IMR-90 (cell line): Measurements from ENCODE around the gene C9orf152. TPM values are rescaled to one million over a fixed set of nuclear protein-coding genes. Genes with fewer than 3 reads are reported as not detected.

Experiments
- ATAC-seq: fragments of 200-7000 bp; cut with Tn5 transposase; 2 replicates; pipeline ENCODE4 v1.9.1; 2020; ENCODE audit warnings: low read depth, mild to moderate bottlenecking, moderate library complexity
- BruUV-seq: library from RNA; stranded (reverse); fragments of 400-500 nt; replicated peaks from 2 replicates; lab custom pipeline; 2021; lab: Mats Ljungman, UMichigan
- CTCF ChIA-PET: fragments of 300-600 bp; formaldehyde crosslinking; extraction: SDS; loops from one replicate; lab custom pipeline; 2021; ENCODE audit warnings: antibody characterized with exemption; lab: Yijun Ruan, JAX
- POLR2A ChIA-PET: fragments of 300-600 bp; sonication (Branson Sonifier 250); formaldehyde crosslinking; loops from one replicate; lab custom pipeline; 2022; ENCODE audit warnings: antibody characterized with exemption; ENCODE audit not compliant: unreplicated experiment; lab: Charles Lee
- DNase-seq: peaks from one replicate; pipeline ENCODE4 v3.0.0; 2013
- H2AFZ ChIP-seq: replicated peaks from 2 replicates; pipeline ENCODE3; 2013; ENCODE audit warnings: low read length, mild to moderate bottlenecking; ENCODE audit not compliant: poor library complexity
- H2AK5ac ChIP-seq: 2 replicates; pipeline ENCODE4 v1.6.1; 2013; ENCODE audit warnings: low read depth, low read length, inconsistent platforms
- H2AK9ac ChIP-seq: replicated peaks from 2 replicates; pipeline ENCODE3; 2013; ENCODE audit warnings: mild to moderate bottlenecking, low read depth, low read length, moderate library complexity; ENCODE audit not compliant: poor library complexity
- H2BK120ac ChIP-seq: 2 replicates; pipeline ENCODE4 v1.6.1; 2013; ENCODE audit warnings: low read depth, low read length, inconsistent platforms
- H2BK15ac ChIP-seq: 3 replicates; pipeline ENCODE4 v1.6.1; 2013; ENCODE audit warnings: low read depth, low read length, inconsistent platforms
- H2BK20ac ChIP-seq: 2 replicates; pipeline ENCODE4 v1.6.1; 2013; ENCODE audit warnings: low read depth, mild to moderate bottlenecking, inconsistent platforms, low read length, moderate library complexity
- H2BK5ac ChIP-seq: 2 replicates; pipeline ENCODE4 v1.6.1; 2013; ENCODE audit warnings: mild to moderate bottlenecking, low read depth, low read length, inconsistent platforms; ENCODE audit not compliant: poor library complexity, severe bottlenecking
- H3K14ac ChIP-seq: replicated peaks from 2 replicates; pipeline ENCODE4 v1.6.1; 2013; ENCODE audit warnings: low read depth, low read length, inconsistent platforms
- H3K18ac ChIP-seq: 2 replicates; pipeline ENCODE4 v1.6.1; 2013; ENCODE audit warnings: low read depth, low read length, control low read depth
- H3K23ac ChIP-seq: 2 replicates; pipeline ENCODE4 v1.6.1; 2013; ENCODE audit warnings: low read depth, low read length, inconsistent platforms
- H3K27ac ChIP-seq: 2 replicates; pipeline ENCODE4 v1.5.1; 2013; ENCODE audit warnings: mild to moderate bottlenecking, control low read depth, low read length; ENCODE audit not compliant: insufficient read depth
- H3K27me3 ChIP-seq: 2 replicates; pipeline ENCODE4 v1.6.1; 2013; ENCODE audit warnings: low read length; ENCODE audit not compliant: control insufficient read depth, insufficient read depth
- H3K36me3 ChIP-seq: 2 replicates; pipeline ENCODE4 v1.6.1; 2013; ENCODE audit warnings: low read length, mixed read lengths; ENCODE audit not compliant: control insufficient read depth, insufficient read depth
- H3K4ac ChIP-seq: 2 replicates; pipeline ENCODE4 v1.6.1; 2013; ENCODE audit warnings: low read depth, low read length, inconsistent platforms
- H3K4me1 ChIP-seq: 2 replicates; pipeline ENCODE4 v1.6.1; 2013; ENCODE audit warnings: low read length, mixed read lengths; ENCODE audit not compliant: control insufficient read depth, insufficient read depth
- H3K4me2 ChIP-seq: 2 replicates; pipeline ENCODE4 v1.6.1; 2013; ENCODE audit warnings: low read depth, mild to moderate bottlenecking, control low read depth, low read length, moderate library complexity
- H3K4me3 ChIP-seq: 2 replicates; pipeline ENCODE4 v1.5.1; 2013; ENCODE audit warnings: low read depth, mild to moderate bottlenecking, control low read depth, low read length, moderate library complexity; ENCODE audit not compliant: insufficient read depth
- H3K56ac ChIP-seq: 2 replicates; pipeline ENCODE4 v1.6.1; 2013; ENCODE audit warnings: low read length, inconsistent platforms; ENCODE audit not compliant: insufficient read depth; ENCODE audit errors: extremely low read depth
- H3K79me1 ChIP-seq, 2 experiments: 2 replicates each; pipeline ENCODE4 v1.6.1; 2013; ENCODE audit warnings: low read length in 2 of 2, inconsistent platforms in 1 of 2, low read depth in 1 of 2
- H3K9ac ChIP-seq: 2 replicates; pipeline ENCODE4 v1.6.1; 2013; ENCODE audit warnings: low read depth, low read length, control low read depth
- H3K9me1 ChIP-seq: 2 replicates; pipeline ENCODE4 v1.6.1; 2013; ENCODE audit warnings: low read length, inconsistent platforms; ENCODE audit not compliant: insufficient read depth
- H3K9me3 ChIP-seq: 2 replicates; pipeline ENCODE4 v1.6.1; 2013; ENCODE audit warnings: low read length; ENCODE audit not compliant: control insufficient read depth, insufficient read depth
- H4K20me1 ChIP-seq: 2 replicates; pipeline ENCODE4 v1.6.1; 2013; ENCODE audit warnings: low read length, inconsistent platforms; ENCODE audit not compliant: insufficient read depth
- H4K5ac ChIP-seq: 2 replicates; pipeline ENCODE4 v1.6.1; 2013; ENCODE audit warnings: mild to moderate bottlenecking, low read depth, low read length, control low read depth
- H4K8ac ChIP-seq, 2 experiments: 2 replicates each; pipeline ENCODE4 v1.6.1; 2013; ENCODE audit warnings: low read depth in 2 of 2, low read length in 2 of 2, control low read depth in 1 of 2, inconsistent platforms in 1 of 2
- H4K91ac ChIP-seq: 2 replicates; pipeline ENCODE4 v1.6.1; 2013; ENCODE audit warnings: low read depth, low read length, inconsistent platforms; ENCODE audit not compliant: insufficient read depth
- CHD1 ChIP-seq: IDR thresholded peaks from 2 replicates; pipeline ENCODE4 v1.6.1; 2012; ENCODE audit warnings: low read depth, low read length, improper control_type of control experiment
- MAFK ChIP-seq: IDR thresholded peaks from 2 replicates; pipeline ENCODE4 v1.6.1; 2012; ENCODE audit warnings: low read depth, low read length, improper control_type of control experiment
- POLR2A ChIP-seq: IDR thresholded peaks from 2 replicates; pipeline ENCODE4 v1.6.1; 2012; ENCODE audit warnings: mild to moderate bottlenecking, low read depth, low read length
- WGBS, 2 experiments: methylation state at CpG; one replicate each; pipeline versions ENCODE4 v1.1.5 to v1.1.7; 2013; ENCODE audit warnings: missing lambda C conversion rate in 2 of 2; ENCODE audit not compliant: insufficient read length in 1 of 2; ENCODE audit errors: extremely low coverage in 2 of 2; 5-methylcytosine and 5-hydroxymethylcytosine counted together
- dilution Hi-C: fragments of 300-500 bp; cut with HindIII; formaldehyde crosslinking; loops from one replicate; pipeline ENCODE4 v1.14.3; 2018; ENCODE audit warnings: low sequenced_read_pairs; ENCODE audit not compliant: unreplicated experiment
- in situ Hi-C: fragments of 300-500 bp; cut with MboI; formaldehyde crosslinking; loops from 3 replicates; pipeline ENCODE4 v1.14.3; 2019; ENCODE audit warnings: low sequenced_read_pairs, inconsistent platforms, mixed read lengths
- intact Hi-C: fragments of 100-400 bp; cut with micrococcal nuclease; formaldehyde crosslinking; loops from 2 replicates; pipeline ENCODE4 v1.10.0; 2022
- polyA plus RNA-seq, 3 experiments: library from polyadenylated mRNA; depleted of rRNA; stranded (reverse); fragments of >200 nt; gene quantifications; 2 replicates each; pipeline ENCODE4 v1.2.3, GENCODE V29; 2012; ENCODE audit warnings: low replicate concordance in 1 of 3
- total RNA-seq: library from RNA; depleted of rRNA; stranded (reverse); fragments of >200 nt; gene quantifications from 2 replicates; pipeline ENCODE4 v1.2.3, GENCODE V29; 2012

C9orf152 gene
- total and polyA plus RNA-seq, 2 of the 4 experiments (the other 2 are of a cell fraction) = not detected

GRCh38 chr9:110175275-110175968, 32.5 kb downstream of the C9orf152 start:
- ATAC-seq (peak; percentile 3), DNase-seq (no peak)
- dilution Hi-C loops (no loop called here), intact Hi-C loops (no loop called here), in situ Hi-C loops (loop anchor here (25.0 kb wide), 2 partner anchors 437 to 887 kb away; no protein-coding TSS in a partner anchor)
- TF ChIP-seq CHD1 (no peak), POLR2A (peak; percentile 34; the same call in 1 of the 2 replicates), MAFK (peak; percentile 46)
- H3K27me3 ChIP-seq = no peaks in the 10 kb centered on the region
- no peak overlapping the region for H3K18ac ChIP-seq
- H3K36me3 ChIP-seq = peaks cover 20% of the 10 kb centered on the region
- no peak overlapping the region for H3K27ac ChIP-seq
- H2BK120ac ChIP-seq = no peak overlapping the region
- no peak overlapping the region for H3K4me3 ChIP-seq
- peaks cover 6% of the 10 kb centered on the region for H3K4me1 ChIP-seq
- H3K23ac ChIP-seq = no peak overlapping the region
- H3K9ac ChIP-seq = no peak overlapping the region
- peaks cover 11% of the 10 kb centered on the region for H3K9me1 ChIP-seq
- POLR2A ChIA-PET = no interaction called here
- H4K20me1 ChIP-seq = peaks cover 7% of the 10 kb centered on the region; the same call in 1 of the 2 replicates
- BruUV-seq = no TSS peak
- no peak overlapping the region for H2BK15ac ChIP-seq
- H2BK5ac ChIP-seq = no peak overlapping the region
- H3K4ac ChIP-seq = no peak overlapping the region
- peaks cover 20 to 35% of the 10 kb centered on the region in 2 experiments for H3K79me1 ChIP-seq
- no peak overlapping the region for H3K14ac ChIP-seq
- H2AFZ ChIP-seq = no peak overlapping the region
- H2BK20ac ChIP-seq = no peak overlapping the region
- H4K8ac ChIP-seq = no peak overlapping the region
- no peak overlapping the region for H2AK5ac ChIP-seq
- no peak overlapping the region for H3K56ac ChIP-seq
- no peaks in the 10 kb centered on the region for H3K9me3 ChIP-seq
- CTCF ChIA-PET = no interaction called here
- no peak overlapping the region for H3K4me2 ChIP-seq
- WGBS, 2 experiments = 97% methylated on average over 3 of the region's 4 CpGs; no CpG with 5 or more reads in 1 of the 2 experiments
- H4K91ac ChIP-seq = no peak overlapping the region
- H4K5ac ChIP-seq = no peak overlapping the region
- H2AK9ac ChIP-seq = no peak overlapping the region
